K562 (cell line): ENCODE results near the gene CPT1A. TPM values are rescaled to one million over a fixed set of nuclear protein-coding genes. Genes with fewer than 3 reads are reported as not detected.

ENCODE experiments used
- CEBPG ChIP-seq, 3 experiments: fragments of 200-800 bp in 1 of 3; sonication (Bioruptor generic) in 1 of 3; sonication (generic) in 1 of 3; formaldehyde crosslinking in 1 of 3; IDR thresholded peaks in 2 of 3; conservative IDR thresholded peaks in 1 of 3; 2 replicates each; pipeline versions ENCODE4 v1.6.1 to v1.8.0; 2016 to 2022; ENCODE audit warnings: missing compliant biosample characterization in 2 of 3, missing genetic modification characterization in 2 of 3, mild to moderate bottlenecking in 1 of 3, missing genetic modification reagents in 1 of 3
- CREB1 ChIP-seq, 2 experiments: sonication (generic) in 1 of 2; formaldehyde crosslinking in 1 of 2; IDR thresholded peaks; 2 replicates each; pipeline versions ENCODE4 v1.6.1 to v1.8.0; 2012 to 2022; ENCODE audit warnings: inconsistent platforms in 1 of 2, mild to moderate bottlenecking in 1 of 2, missing genetic modification reagents in 1 of 2, moderate library complexity in 1 of 2
- E4F1 ChIP-seq: fragments of 250-450 bp; sonication (Bioruptor Pico); IDR thresholded peaks from 2 replicates; pipeline ENCODE4 v1.5.0; 2021; ENCODE audit warnings: mild to moderate bottlenecking, borderline replicate concordance
- EHMT2 ChIP-seq: fragments of 450-650 bp; IDR thresholded peaks from 2 replicates; pipeline ENCODE4 v1.6.1; 2018; ENCODE audit warnings: antibody characterized with exemption
- ETV6 ChIP-seq, 3 experiments: fragments of 150-350 bp in 1 of 3; sonication (generic) in 1 of 3; formaldehyde crosslinking in 1 of 3; IDR thresholded peaks; 2 replicates each; pipeline versions ENCODE4 v1.6.1 to v1.8.0; 2014 to 2022; ENCODE audit warnings: borderline replicate concordance in 2 of 3, low read depth in 2 of 3, antibody characterized with exemption in 1 of 3, low read length in 1 of 3, mild to moderate bottlenecking in 1 of 3, missing genetic modification reagents in 1 of 3
- GABPB2 ChIP-seq: fragments of 250-450 bp; sonication (Bioruptor Pico); conservative IDR thresholded peaks from 2 replicates; pipeline ENCODE4 v1.5.1; 2021; ENCODE audit warnings: mild to moderate bottlenecking
- ILK ChIP-seq: fragments of 450-650 bp; IDR thresholded peaks from 2 replicates; pipeline ENCODE4 v1.6.1; 2016; ENCODE audit warnings: missing genetic modification characterization, low read depth, mild to moderate bottlenecking, missing compliant biosample characterization, moderate library complexity, borderline replicate concordance
- L3MBTL2 ChIP-seq: fragments of 450-650 bp; IDR thresholded peaks from 2 replicates; pipeline ENCODE4 v1.6.1; 2016; ENCODE audit warnings: mild to moderate bottlenecking, moderate library complexity
- MCM3 ChIP-seq: fragments of 450-650 bp; IDR thresholded peaks from 2 replicates; pipeline ENCODE4 v1.6.1; 2016
- PHB2 ChIP-seq: fragments of 450-650 bp; IDR thresholded peaks from 2 replicates; pipeline ENCODE4 v1.6.1; 2017; ENCODE audit warnings: low read depth
- PHF21A ChIP-seq: fragments of 450-650 bp; IDR thresholded peaks from 2 replicates; pipeline ENCODE4 v1.6.1; 2017; ENCODE audit warnings: low read depth, borderline replicate concordance
- SRF ChIP-seq, 2 experiments: fragments of 250-450, 450-650 bp in 1 of 2; sonication (Bioruptor Pico) in 1 of 2; sonication (generic) in 1 of 2; formaldehyde crosslinking; IDR thresholded peaks; 2 replicates each; pipeline versions ENCODE4 v1.5.0 to v1.5.1; 2020 to 2022; ENCODE audit warnings: mild to moderate bottlenecking in 1 of 2, missing genetic modification reagents in 1 of 2
- TCF7L2 ChIP-seq: fragments of 150-350 bp; IDR thresholded peaks from 2 replicates; pipeline ENCODE4 v1.6.1; 2016; ENCODE audit warnings: low read depth, mild to moderate bottlenecking, low read length, moderate library complexity
- XRCC5 ChIP-seq: fragments of 200-400 bp; formaldehyde crosslinking; IDR thresholded peaks from 2 replicates; pipeline ENCODE4 v1.6.1; 2017; ENCODE audit warnings: low read depth, mild to moderate bottlenecking, low read length
- ZC3H8 ChIP-seq: fragments of 450-650 bp; IDR thresholded peaks from 2 replicates; pipeline ENCODE4 v1.6.1; 2017
- ZMIZ1 ChIP-seq, 2 experiments: fragments of 150-350 bp in 1 of 2; IDR thresholded peaks; 2 replicates each; pipeline ENCODE4 v1.6.1; 2012 to 2016; ENCODE audit warnings: low read depth in 2 of 2, low read length in 2 of 2, mild to moderate bottlenecking in 1 of 2, moderate library complexity in 1 of 2
- ZNF431 ChIP-seq: sonication (generic); formaldehyde crosslinking; IDR thresholded peaks from 2 replicates; pipeline ENCODE4 v1.8.0; 2022; ENCODE audit warnings: mild to moderate bottlenecking, missing genetic modification reagents
- ZNF436 ChIP-seq: fragments of 250-450, 450-650 bp; sonication (Bioruptor Pico); formaldehyde crosslinking; IDR thresholded peaks from 2 replicates; pipeline ENCODE4 v1.7.0; 2020; ENCODE audit warnings: mild to moderate bottlenecking
- ZNF584 ChIP-seq: fragments of 200-800 bp; sonication (Bioruptor generic); IDR thresholded peaks from 2 replicates; pipeline ENCODE4 v1.6.1; 2016; ENCODE audit warnings: low read depth, mild to moderate bottlenecking, missing genetic modification characterization, missing compliant biosample characterization
- ZNF589 ChIP-seq: fragments of 200-800 bp; sonication (Bioruptor generic); IDR thresholded peaks from 2 replicates; pipeline ENCODE4 v1.6.1; 2016; ENCODE audit warnings: low read depth, missing genetic modification characterization, missing compliant biosample characterization
- polyA plus RNA-seq, 8 experiments: library from polyadenylated mRNA; depleted of rRNA in 4 of 8; stranded (reverse) in 5 of 8; unstranded in 3 of 8; fragments of >200 nt; fragmentation: Nextera tagmentation in 2 of 8; fragmentation: Illumina TruSeq in 1 of 8; extraction: Ambion mirVana in 2 of 8; extraction: Trizol in 1 of 8; gene quantifications; 2 replicates each; pipeline versions ENCODE4 v1.2.1 to v1.2.3, GENCODE V29; 2011 to 2014; ENCODE audit warnings: inconsistent platforms in 1 of 8, missing spikeins in 1 of 8
- total RNA-seq, 7 experiments: library from RNA; depleted of rRNA in 6 of 7; stranded (reverse); fragments of >200 nt in 6 of 7; fragmentation: Illumina TruSeq in 2 of 7; extraction: Trizol in 2 of 7; gene quantifications; 2 replicates each; pipeline versions ENCODE4 v1.2.1 to v1.2.3, GENCODE V29; 2011 to 2021; ENCODE audit warnings: low replicate concordance in 1 of 7
- TF ChIP-seq, protein P1 (sequence below): sonication (generic); formaldehyde crosslinking; IDR thresholded peaks from 2 replicates; pipeline ENCODE4 v1.9.0; 2022; ENCODE audit warnings: mild to moderate bottlenecking, missing genetic modification reagents

The CPT1A gene
- total and polyA plus RNA-seq, 9 of the 15 experiments (the other 6 are each of a cell fraction or from before 2014, with no cell fraction given): 2.6 to 29.1 (median 12.3) TPM

DNA sequence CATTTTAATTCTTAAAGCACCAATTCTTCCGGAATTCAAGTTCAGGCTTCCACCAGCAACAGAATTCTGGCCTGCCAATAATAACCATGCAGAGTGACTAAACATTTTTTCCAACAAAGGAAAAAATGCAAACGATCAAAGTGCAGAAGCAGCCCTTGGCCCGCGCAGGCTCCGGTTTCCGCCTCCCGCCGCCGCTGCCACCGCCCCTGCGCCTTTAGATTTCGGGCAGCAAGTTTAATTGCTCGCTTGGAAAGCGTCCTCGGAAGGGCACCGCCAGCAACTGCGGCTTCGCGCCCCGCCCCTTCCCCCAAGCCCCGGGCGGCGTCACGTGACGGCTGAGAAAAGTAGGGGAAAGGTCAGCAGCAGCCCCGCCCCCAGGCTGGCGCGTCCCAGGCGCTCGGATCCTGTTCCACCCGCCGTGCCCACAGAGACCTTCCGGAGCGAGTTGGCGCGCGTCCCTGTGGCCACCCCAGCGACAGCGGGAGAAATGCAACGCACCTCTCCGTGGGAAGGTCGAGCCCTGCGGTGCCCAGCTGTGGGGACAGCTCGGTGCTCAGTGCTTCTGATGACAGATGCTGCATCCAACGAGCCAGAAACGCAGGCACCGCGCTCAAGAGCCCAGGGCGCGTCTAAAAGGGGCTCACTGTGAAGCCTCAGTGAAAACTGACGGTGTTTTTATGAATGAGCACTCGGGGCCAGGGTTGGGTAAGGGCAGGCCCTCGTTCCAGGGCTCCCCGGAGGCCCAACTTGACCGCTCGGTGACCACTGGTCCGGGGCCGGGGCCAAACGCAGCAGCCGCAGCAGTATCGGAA lies 2.5 kb downstream of the CPT1A start (continued):
- TF ChIP-seq ZNF584 (CRISPR knock-in tag) (no peak), CREB1 (IDR thresholded peaks at IDR 0.05) (peak; percentile 38), CREB1 (CRISPR knock-in tag; IDR thresholded peaks at IDR 0.05) (peak; percentile 48; the same call in 1 of the 2 replicates), ZC3H8 (no peak), EHMT2 (no peak), CEBPG (CRISPR knock-in tag; IDR thresholded peaks at IDR 0.05) (no peak), CEBPG (tag; conservative IDR thresholded peaks at IDR 0.05 in 1 of 2, IDR thresholded peaks at IDR 0.05 in 1 of 2) (no peak), ILK (no peak), ZNF589 (CRISPR knock-in tag) (0 out of 2 replicates have a peak, but pooled peaks have one; percentile 29), GABPB2 (CRISPR knock-in tag) (no peak), ZNF431 (CRISPR knock-in tag) (no peak; the same call in 1 of the 2 replicates), E4F1 (CRISPR knock-in tag) (no peak), ZMIZ1 (IDR thresholded peaks at IDR 0.05; ENCODE audit: low read depth in 2 of 2, low read length in 2 of 2) (no peak), PHF21A (no peak), TCF7L2 (no peak), SRF (CRISPR knock-in tag; IDR thresholded peaks at IDR 0.05) (peak in 1 of 2 experiments; percentile 51; a peak in 1 of 4 replicates), ETV6 (IDR thresholded peaks at IDR 0.05; ENCODE audit: borderline replicate concordance in 1 of 2, low read depth in 2 of 2, low read length in 1 of 2) (no peak), ETV6 (CRISPR knock-in tag; IDR thresholded peaks at IDR 0.05; ENCODE audit: borderline replicate concordance) (no peak), L3MBTL2 (peak; percentile 71), ZNF436 (CRISPR knock-in tag) (no peak), XRCC5 (no peak), PHB2 (no peak), MCM3 (no peak)
- TF ChIP-seq, protein P1, sequence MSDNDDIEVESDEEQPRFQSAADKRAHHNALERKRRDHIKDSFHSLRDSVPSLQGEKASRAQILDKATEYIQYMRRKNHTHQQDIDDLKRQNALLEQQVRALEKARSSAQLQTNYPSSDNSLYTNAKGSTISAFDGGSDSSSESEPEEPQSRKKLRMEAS (CRISPR knock-in tag): peak; percentile 42
